HL-60 (cell line): ENCODE results near the gene ICA1L.

Experiments used
- DNase-seq, 2 experiments: peaks; one replicate each; pipeline ENCODE4 v3.0.0-alpha.2; 2010 to 2020; ENCODE audit warnings: low read depth in 1 of 2, low spot score in 1 of 2
- H3K27ac ChIP-seq: fragments of 250-450 bp; sonication (Bioruptor Pico); replicated peaks from 2 replicates; pipeline ENCODE4 v1.5.1; 2020; ENCODE audit warnings: mild to moderate bottlenecking, moderate library complexity
- H3K27me3 ChIP-seq: fragments of 250-450 bp; sonication (Bioruptor Pico); 2 replicates; pipeline ENCODE4 v1.5.1; 2021; ENCODE audit warnings: mild to moderate bottlenecking, moderate library complexity; ENCODE audit not compliant: insufficient read depth, poor library complexity, severe bottlenecking
- H3K4me3 ChIP-seq: replicated peaks from 2 replicates; pipeline ENCODE4 v1.5.1; 2011; ENCODE audit warnings: mild to moderate bottlenecking, control low read depth, low read length; ENCODE audit not compliant: insufficient read depth
- GABPA ChIP-seq: IDR thresholded peaks from 2 replicates; pipeline ENCODE4 v1.6.1; 2012; ENCODE audit warnings: low read depth
- POLR2AphosphoS5 ChIP-seq: IDR thresholded peaks from 2 replicates; pipeline ENCODE4 v1.6.1; 2012; ENCODE audit warnings: low read depth
- REST ChIP-seq: IDR thresholded peaks from 2 replicates; pipeline ENCODE4 v1.6.1; 2012; ENCODE audit warnings: low read depth; ENCODE audit not compliant: insufficient replicate concordance
- SPI1 ChIP-seq: IDR thresholded peaks from 2 replicates; pipeline ENCODE4 v1.6.1; 2012; ENCODE audit warnings: low read depth, mild to moderate bottlenecking, borderline replicate concordance
- TF ChIP-seq, protein P1 (sequence below): IDR thresholded peaks from one replicate; pipeline ENCODE4 v1.5.1; 2011; ENCODE audit warnings: low read length, control low read depth, inconsistent platforms; ENCODE audit not compliant: insufficient read depth

The ICA1L gene

DNA sequence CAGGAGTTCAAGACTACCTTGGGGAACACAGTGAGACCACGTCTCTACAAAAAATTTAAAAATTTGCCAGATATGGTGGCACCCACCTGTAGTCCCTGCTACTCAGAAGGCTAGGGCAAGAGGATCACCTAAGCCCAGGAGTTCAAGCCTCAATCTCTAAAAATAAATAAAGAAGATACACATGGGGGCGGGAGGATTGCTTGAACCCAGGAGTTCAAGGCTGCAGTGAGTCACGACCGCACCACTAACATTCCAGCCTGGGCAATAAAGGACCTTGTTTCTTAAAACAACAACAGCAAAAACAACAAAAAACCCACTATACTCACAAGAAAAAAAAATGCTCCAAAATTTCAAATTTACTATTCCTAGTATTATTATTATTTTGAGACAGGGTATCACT is 10.0 kb upstream of the ICA1L start:
- DNase-seq, result no peak
- TF ChIP-seq, protein P1, sequence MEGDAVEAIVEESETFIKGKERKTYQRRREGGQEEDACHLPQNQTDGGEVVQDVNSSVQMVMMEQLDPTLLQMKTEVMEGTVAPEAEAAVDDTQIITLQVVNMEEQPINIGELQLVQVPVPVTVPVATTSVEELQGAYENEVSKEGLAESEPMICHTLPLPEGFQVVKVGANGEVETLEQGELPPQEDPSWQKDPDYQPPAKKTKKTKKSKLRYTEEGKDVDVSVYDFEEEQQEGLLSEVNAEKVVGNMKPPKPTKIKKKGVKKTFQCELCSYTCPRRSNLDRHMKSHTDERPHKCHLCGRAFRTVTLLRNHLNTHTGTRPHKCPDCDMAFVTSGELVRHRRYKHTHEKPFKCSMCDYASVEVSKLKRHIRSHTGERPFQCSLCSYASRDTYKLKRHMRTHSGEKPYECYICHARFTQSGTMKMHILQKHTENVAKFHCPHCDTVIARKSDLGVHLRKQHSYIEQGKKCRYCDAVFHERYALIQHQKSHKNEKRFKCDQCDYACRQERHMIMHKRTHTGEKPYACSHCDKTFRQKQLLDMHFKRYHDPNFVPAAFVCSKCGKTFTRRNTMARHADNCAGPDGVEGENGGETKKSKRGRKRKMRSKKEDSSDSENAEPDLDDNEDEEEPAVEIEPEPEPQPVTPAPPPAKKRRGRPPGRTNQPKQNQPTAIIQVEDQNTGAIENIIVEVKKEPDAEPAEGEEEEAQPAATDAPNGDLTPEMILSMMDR, result no peak
- TF ChIP-seq GABPA, result no peak
- no peak for TF ChIP-seq POLR2AphosphoS5
- no peak for TF ChIP-seq REST
- TF ChIP-seq SPI1, result no peak
- no peak overlapping the region for H3K4me3 ChIP-seq
- H3K27ac ChIP-seq, result no peak overlapping the region
- no peaks in the 10 kb centered on the region for H3K27me3 ChIP-seq

GRCh38 chr2:202877699-202878098 is 6.1 kb upstream of the ICA1L start:
- H3K27ac ChIP-seq, result no peak overlapping the region
- no peak for DNase-seq
- H3K4me3 ChIP-seq, result no peak overlapping the region
- H3K27me3 ChIP-seq, result no peaks in the 10 kb centered on the region
- TF ChIP-seq GABPA, result no peak
- no peak for TF ChIP-seq POLR2AphosphoS5
- TF ChIP-seq, protein P1, result no peak
- no peak for TF ChIP-seq REST
- no peak for TF ChIP-seq SPI1

- H3K4me3 ChIP-seq, result peak overlapping the region; percentile 93
- H3K27ac ChIP-seq, result peak overlapping the region; percentile 69
- no peaks in the 10 kb centered on the region for H3K27me3 ChIP-seq
- DNase-seq, result peak; percentile 35 to 71
- no peak for TF ChIP-seq REST
- TF ChIP-seq, protein P1, result peak; percentile 73
These were observed 901 bp downstream of the ICA1L start for GRCh38 chr2:202870431-202871299.
